Panc1 (cell line): ENCODE results near the gene DSCAML1. TPM values are rescaled to one million over a fixed set of nuclear protein-coding genes. Genes with fewer than 3 reads are reported as not detected.

Source experiments
- ATAC-seq: fragments of 200-7000 bp; cut with Tn5 transposase; 2 replicates; pipeline ENCODE4 v1.9.1; 2020; ENCODE audit warnings: mild to moderate bottlenecking, moderate library complexity
- BruUV-seq: library from RNA; stranded (reverse); fragments of 400-500 nt; replicated peaks from 2 replicates; lab custom pipeline; 2021; lab: Mats Ljungman, UMichigan
- CTCF ChIA-PET: fragments of 300-600 bp; sonication (Branson Sonifier 250); formaldehyde crosslinking; loops from one replicate; lab custom pipeline; 2022; ENCODE audit warnings: antibody characterized with exemption; lab: Charles Lee
- POLR2A ChIA-PET: fragments of 300-600 bp; sonication (Branson Sonifier 250); formaldehyde crosslinking; loops from one replicate; lab custom pipeline; 2022; ENCODE audit warnings: antibody characterized with exemption; lab: Charles Lee
- DNase-seq: peaks from one replicate; pipeline ENCODE4 v3.0.0-alpha.2; 2010; ENCODE audit warnings: low read depth, low spot score
- H3K27ac ChIP-seq: 2 replicates; pipeline ENCODE4 v1.5.1; 2011; ENCODE audit warnings: mild to moderate bottlenecking, low read length, inconsistent platforms
- H3K27me3 ChIP-seq: fragments of 200-500 bp; sonication (Bioruptor generic); 2 replicates; pipeline ENCODE4 v1.6.0; 2014; ENCODE audit warnings: low read length, inconsistent platforms; ENCODE audit not compliant: control insufficient read depth, insufficient read depth
- H3K36me3 ChIP-seq: fragments of 200-500 bp; sonication (Bioruptor generic); 2 replicates; pipeline ENCODE4 v1.5.1; 2014; ENCODE audit warnings: inconsistent platforms, mild to moderate bottlenecking, low read length, moderate library complexity; ENCODE audit not compliant: control insufficient read depth, insufficient read depth
- H3K4me1 ChIP-seq: 2 replicates; pipeline ENCODE4 v1.5.1; 2011; ENCODE audit warnings: inconsistent platforms, mild to moderate bottlenecking, low read length, moderate library complexity; ENCODE audit not compliant: control insufficient read depth, insufficient read depth
- H3K4me3 ChIP-seq, 2 experiments: 2 replicates each; pipeline ENCODE4 v1.5.1; 2011 to 2012; ENCODE audit warnings: low read depth in 2 of 2, low read length in 2 of 2, mild to moderate bottlenecking in 2 of 2, inconsistent platforms in 1 of 2, moderate library complexity in 1 of 2
- H3K9me3 ChIP-seq: fragments of 200-500 bp; sonication (Bioruptor generic); 2 replicates; pipeline ENCODE4 v1.5.1; 2014; ENCODE audit warnings: low read depth, mild to moderate bottlenecking, inconsistent platforms, low read length, moderate library complexity; ENCODE audit not compliant: control insufficient read depth, insufficient read depth
- CTCF ChIP-seq: fragments of 450-650 bp; IDR thresholded peaks from 2 replicates; pipeline ENCODE4 v1.5.1; 2017; ENCODE audit warnings: mild to moderate bottlenecking
- POLR2AphosphoS5 ChIP-seq: IDR thresholded peaks from 2 replicates; pipeline ENCODE4 v1.6.1; 2012; ENCODE audit warnings: mild to moderate bottlenecking, low read depth, low read length, moderate library complexity
- REST ChIP-seq, 2 experiments: IDR thresholded peaks; 2 replicates each; pipeline ENCODE4 v1.6.1; 2011 to 2012; ENCODE audit warnings: low read depth in 2 of 2, control low read depth in 1 of 2, low read length in 1 of 2, mild to moderate bottlenecking in 1 of 2, moderate library complexity in 1 of 2; ENCODE audit not compliant: insufficient read depth in 1 of 2
- SIN3A ChIP-seq: IDR thresholded peaks from 2 replicates; pipeline ENCODE4 v1.6.1; 2012; ENCODE audit warnings: low read depth, mild to moderate bottlenecking, low read length, moderate library complexity, borderline replicate concordance; ENCODE audit not compliant: insufficient read depth
- TCF7L2 ChIP-seq: IDR thresholded peaks from 2 replicates; pipeline ENCODE4 v1.6.1; 2011; ENCODE audit warnings: mild to moderate bottlenecking, low read depth, low read length, inconsistent platforms
- in situ Hi-C: cut with HindIII; loops from 2 replicates; pipeline ENCODE4 v1.10.0; 2016; ENCODE audit warnings: low sequenced_read_pairs, low pct_unique_long_range_greater_than_20kb
- intact Hi-C: fragments of 100-400 bp; cut with micrococcal nuclease; formaldehyde crosslinking; loops from one replicate; pipeline ENCODE4 v1.10.0; 2022; ENCODE audit not compliant: unreplicated experiment
- total RNA-seq: library from RNA; stranded (reverse); gene quantifications from one replicate; pipeline ENCODE4 v1.2.1, GENCODE V29; 2021; ENCODE audit not compliant: unreplicated experiment

DSCAML1 gene
- total RNA-seq, 1 experiment from 2014 or later = 1.6 TPM

- POLR2A ChIA-PET = no interaction called here
- DNase-seq (no peak), ATAC-seq (no peak)
- Histone ChIP-seq H3K4me1 (no peaks in the 10 kb centered on the region), H3K27me3 (no peaks in the 10 kb centered on the region), H3K9me3 (no peaks in the 10 kb centered on the region), H3K4me3 (no peak overlapping the region), H3K36me3 (peaks cover 6% of the 10 kb centered on the region), H3K27ac (no peak overlapping the region)
- CTCF ChIA-PET = no interaction called here
- in situ Hi-C loops = no loop called here
- BruUV-seq = no TSS peak
- TF ChIP-seq POLR2AphosphoS5 (no peak), CTCF (no peak), REST (IDR thresholded peaks at IDR 0.05; ENCODE audit: insufficient read depth in 1 of 2, low read depth in 2 of 2, low read length in 1 of 2) (no peak), TCF7L2 (no peak), SIN3A (no peak)
- intact Hi-C loops = no loop called here
Measured at GRCh38 chr11:117391181-117391580, 405.8 kb downstream of the DSCAML1 start.

- Histone ChIP-seq H3K4me1 (no peaks in the 10 kb centered on the region), H3K36me3 (peaks cover 6% of the 10 kb centered on the region), H3K9me3 (no peaks in the 10 kb centered on the region), H3K27ac (no peak overlapping the region), H3K27me3 (no peaks in the 10 kb centered on the region), H3K4me3 (no peak overlapping the region)
- ATAC-seq (no peak), DNase-seq (no peak)
- in situ Hi-C loops (no loop called here), intact Hi-C loops (no loop called here)
- no TSS peak for BruUV-seq
- ChIA-PET CTCF (no interaction called here), POLR2A (no interaction called here)
- TF ChIP-seq CTCF (no peak), POLR2AphosphoS5 (no peak), TCF7L2 (no peak), SIN3A (no peak), REST (IDR thresholded peaks at IDR 0.05; ENCODE audit: insufficient read depth in 1 of 2, low read depth in 2 of 2, low read length in 1 of 2) (no peak)
Measured at GRCh38 chr11:117390743-117391142, 406.3 kb downstream of the DSCAML1 start.
